OCI-LY7 (cell line): ENCODE measurements around the gene SCO1.

Source experiments
- CTCF ChIP-seq: fragments of 200-600 bp; sonication (generic); conservative IDR thresholded peaks from 2 replicates; pipeline ENCODE4 v1.5.1; 2014; ENCODE audit warnings: mild to moderate bottlenecking, antibody characterized with exemption, low read length, moderate library complexity, mixed read lengths
- EZH2phosphoT487 ChIP-seq: fragments of 200-600 bp; sonication (generic); IDR thresholded peaks from 2 replicates; pipeline ENCODE4 v1.6.1; 2018; ENCODE audit warnings: low read depth, borderline replicate concordance, mild to moderate bottlenecking, mixed run types, antibody characterized with exemption, low read length, moderate library complexity, mixed read lengths

- TF ChIP-seq CTCF, result no peak
- no peak for TF ChIP-seq EZH2phosphoT487
Measured at GRCh38 chr17:10631701-10632100, 65.6 kb downstream of the SCO1 start.
